HEK293 (cell line): ENCODE results near the gene NEK7.

Experiments used
- CTCF ChIA-PET: fragments of 350-600 bp; formaldehyde crosslinking; extraction: SDS; loops from one replicate; lab custom pipeline; 2021; ENCODE audit warnings: antibody characterized with exemption; lab: Yijun Ruan, JAX
- POLR2A ChIA-PET: fragments of 300-600 bp; formaldehyde crosslinking; extraction: SDS; loops from one replicate; lab custom pipeline; 2020; ENCODE audit warnings: antibody characterized with exemption, inconsistent platforms; lab: Yijun Ruan, JAX
- H3K27ac ChIP-seq: fragments of 200-500 bp; sonication (Bioruptor generic); 2 replicates; pipeline ENCODE4 v1.5.1; 2014; ENCODE audit warnings: low read depth, low read length, control low read depth, inconsistent platforms; ENCODE audit errors: extremely low read depth
- H3K36me3 ChIP-seq, 2 experiments: fragments of 200-500 bp in 1 of 2; sonication (Bioruptor generic) in 1 of 2; 1 replicate in 1 of 2; 2 replicates in 1 of 2; pipeline ENCODE4 v1.5.1; 2014 to 2017; ENCODE audit warnings: inconsistent platforms in 2 of 2, low read length in 2 of 2; ENCODE audit not compliant: control insufficient read depth in 2 of 2, insufficient read depth in 1 of 2
- H3K4me1 ChIP-seq: fragments of 200-500 bp; sonication (Bioruptor generic); 2 replicates; pipeline ENCODE4 v1.5.1; 2014; ENCODE audit warnings: mild to moderate bottlenecking, low read length, inconsistent platforms; ENCODE audit not compliant: control insufficient read depth, insufficient read depth
- H3K4me3 ChIP-seq: 2 replicates; pipeline ENCODE4 v1.5.1; 2011; ENCODE audit warnings: low read depth, mild to moderate bottlenecking, control low read depth, low read length, moderate library complexity
- H3K9me3 ChIP-seq: fragments of 200-500 bp; sonication (Bioruptor generic); 2 replicates; pipeline ENCODE4 v1.5.1; 2014; ENCODE audit warnings: low read depth, low read length, inconsistent platforms; ENCODE audit not compliant: control insufficient read depth, insufficient read depth
- HOXD13 ChIP-seq: sonication (generic); formaldehyde crosslinking; IDR thresholded peaks from 2 replicates; pipeline ENCODE4 v1.8.0; 2022; ENCODE audit warnings: missing genetic modification reagents, borderline replicate concordance
- INSM2 ChIP-seq: fragments of 450-650 bp; formaldehyde crosslinking; IDR thresholded peaks from 2 replicates; pipeline ENCODE4 v1.5.1; 2016; ENCODE audit warnings: missing biosample characterization, missing genetic modification characterization
- KLF10 ChIP-seq: fragments of 450-650 bp; IDR thresholded peaks from 2 replicates; pipeline ENCODE4 v1.5.1; 2018; ENCODE audit warnings: missing biosample characterization, mild to moderate bottlenecking, missing genetic modification characterization
- KLF9 ChIP-seq: fragments of 450-650 bp; formaldehyde crosslinking; IDR thresholded peaks from 2 replicates; pipeline ENCODE4 v1.5.1; 2016; ENCODE audit warnings: missing biosample characterization, missing genetic modification characterization, low read depth
- MZF1 ChIP-seq: fragments of 450-650 bp; formaldehyde crosslinking; IDR thresholded peaks from 2 replicates; pipeline ENCODE4 v1.5.1; 2017; ENCODE audit warnings: missing biosample characterization, missing genetic modification characterization, borderline replicate concordance
- PRDM1 ChIP-seq: fragments of 450-650 bp; formaldehyde crosslinking; IDR thresholded peaks from 2 replicates; pipeline ENCODE4; 2016; ENCODE audit warnings: missing biosample characterization, missing genetic modification characterization
- ZBTB11 ChIP-seq: fragments of 450-650 bp; formaldehyde crosslinking; conservative IDR thresholded peaks from 2 replicates; pipeline ENCODE4 v1.5.1; 2016; ENCODE audit warnings: low read depth, missing biosample characterization, missing genetic modification characterization
- ZBTB20 ChIP-seq: fragments of 450-650 bp; formaldehyde crosslinking; IDR thresholded peaks from 2 replicates; pipeline ENCODE4 v1.5.1; 2016; ENCODE audit warnings: missing biosample characterization, missing genetic modification characterization
- ZFHX2 ChIP-seq: fragments of 450-650 bp; formaldehyde crosslinking; conservative IDR thresholded peaks from 2 replicates; pipeline ENCODE4 v1.5.1; 2016; ENCODE audit warnings: missing biosample characterization, missing genetic modification characterization
- ZNF132 ChIP-seq: fragments of 450-650 bp; formaldehyde crosslinking; IDR thresholded peaks from 2 replicates; pipeline ENCODE4 v1.5.1; 2017; ENCODE audit warnings: missing biosample characterization, missing genetic modification characterization, borderline replicate concordance
- ZNF157 ChIP-seq: fragments of 450-650 bp; formaldehyde crosslinking; IDR thresholded peaks from 2 replicates; pipeline ENCODE4 v1.5.1; 2016; ENCODE audit warnings: missing biosample characterization, missing genetic modification characterization
- ZNF174 ChIP-seq: fragments of 450-650 bp; formaldehyde crosslinking; IDR thresholded peaks from 2 replicates; pipeline ENCODE4 v1.5.0; 2017; ENCODE audit warnings: missing biosample characterization, mild to moderate bottlenecking, missing genetic modification characterization
- ZNF18 ChIP-seq: fragments of 450-650 bp; formaldehyde crosslinking; IDR thresholded peaks from 2 replicates; pipeline ENCODE4 v1.5.1; 2016; ENCODE audit warnings: missing biosample characterization, missing genetic modification characterization
- ZNF221 ChIP-seq: fragments of 450-650 bp; formaldehyde crosslinking; IDR thresholded peaks from 2 replicates; pipeline ENCODE4 v1.5.1; 2017; ENCODE audit warnings: missing biosample characterization, missing genetic modification characterization, borderline replicate concordance
- ZNF324 ChIP-seq: fragments of 450-650 bp; formaldehyde crosslinking; IDR thresholded peaks from 2 replicates; pipeline ENCODE4 v1.5.1; 2016; ENCODE audit warnings: missing biosample characterization, missing genetic modification characterization
- ZNF391 ChIP-seq: fragments of 450-650 bp; formaldehyde crosslinking; IDR thresholded peaks from 2 replicates; pipeline ENCODE4 v1.5.1; 2016; ENCODE audit warnings: low read depth, missing biosample characterization, missing genetic modification characterization, borderline replicate concordance
- ZNF513 ChIP-seq: fragments of 450-650 bp; IDR thresholded peaks from 2 replicates; pipeline ENCODE4 v1.5.1; 2018; ENCODE audit warnings: missing biosample characterization, missing genetic modification characterization
- ZNF530 ChIP-seq: fragments of 450-650 bp; formaldehyde crosslinking; IDR thresholded peaks from 2 replicates; pipeline ENCODE4 v1.5.1; 2016; ENCODE audit warnings: low read depth, missing biosample characterization, missing genetic modification characterization
- ZNF629 ChIP-seq: fragments of 450-650 bp; formaldehyde crosslinking; IDR thresholded peaks from 2 replicates; pipeline ENCODE4 v1.5.1; 2017; ENCODE audit warnings: missing biosample characterization, missing genetic modification characterization
- ZNF843 ChIP-seq: fragments of 450-650 bp; formaldehyde crosslinking; IDR thresholded peaks from 2 replicates; pipeline ENCODE4 v1.5.1; 2016; ENCODE audit warnings: missing biosample characterization, missing genetic modification characterization

NEK7 gene

GRCh38 chr1:198203434-198203833 lies 46.6 kb downstream of the NEK7 start:
- Histone ChIP-seq H3K4me1 (no peaks in the 10 kb centered on the region), H3K36me3 (no peaks in the 10 kb centered on the region), H3K9me3 (no peaks in the 10 kb centered on the region), H3K27ac (no peak overlapping the region), H3K4me3 (no peak overlapping the region)
- CTCF ChIA-PET: no interaction called here
- TF ChIP-seq ZNF530 (tag by site-specific recombination) (no peak), KLF9 (no peak), ZNF157 (tag by site-specific recombination) (no peak), ZNF391 (tag by site-specific recombination) (no peak), MZF1 (tag by site-specific recombination) (no peak)
- POLR2A ChIA-PET: interaction anchor here (0.6 kb wide), 1 partner anchor 14 kb away, joined by 4 read pairs; no protein-coding TSS in a partner anchor

GRCh38 chr1:198205016-198205684 lies 48.4 kb downstream of the NEK7 start:
- POLR2A ChIA-PET: no interaction called here
- Histone ChIP-seq H3K4me3 (no peak overlapping the region), H3K27ac (no peak overlapping the region), H3K36me3 (no peaks in the 10 kb centered on the region), H3K4me1 (no peaks in the 10 kb centered on the region), H3K9me3 (no peaks in the 10 kb centered on the region)
- CTCF ChIA-PET: interaction anchor here (0.7 kb wide), 1 partner anchor 99 kb away, joined by 3 read pairs; no protein-coding TSS in a partner anchor
- no peak for TF ChIP-seq ZNF629 (tag by site-specific recombination)
- TF ChIP-seq ZNF324: no peak
- no peak for TF ChIP-seq ZNF843 (tag by site-specific recombination)
- no peak for TF ChIP-seq INSM2 (tag by site-specific recombination)

- ChIA-PET CTCF (interaction anchor here (0.6 to 0.7 kb wide), 3 partner anchors 41 to 477 kb away, joined by 3 read pairs; no protein-coding TSS in a partner anchor), POLR2A (interaction anchor here (0.6 kb wide), 1 partner anchor 1306 kb away, joined by 5 read pairs; no protein-coding TSS in a partner anchor)
- H3K9me3 ChIP-seq: no peaks in the 10 kb centered on the region
- no peak overlapping the region for H3K27ac ChIP-seq
- no peaks in the 10 kb centered on the region for H3K36me3 ChIP-seq
- H3K4me3 ChIP-seq: no peak overlapping the region
- H3K4me1 ChIP-seq: no peaks in the 10 kb centered on the region
- TF ChIP-seq ZFHX2 (tag by site-specific recombination): no peak
- TF ChIP-seq ZNF174: no peak
- no peak for TF ChIP-seq INSM2 (tag by site-specific recombination)
- TF ChIP-seq ZNF132 (tag by site-specific recombination): no peak
- TF ChIP-seq ZBTB11 (tag by site-specific recombination): no peak
- TF ChIP-seq KLF10 (tag by site-specific recombination): no peak
- TF ChIP-seq ZBTB20: no peak
- no peak for TF ChIP-seq ZNF221
- no peak for TF ChIP-seq ZNF18
- TF ChIP-seq ZNF513 (tag by site-specific recombination): no peak
- TF ChIP-seq HOXD13 (CRISPR knock-in tag): no peak
- TF ChIP-seq PRDM1: no peak
Measured at GRCh38 chr1:198206292-198206691, 49.5 kb downstream of the NEK7 start.
